ENCODE results near the gene RSF1.

RSF1 gene

GRCh38 chr11:77665240-77665965 lies 155.1 kb downstream of the RSF1 start:
- no peak for DNase-seq

DNA sequence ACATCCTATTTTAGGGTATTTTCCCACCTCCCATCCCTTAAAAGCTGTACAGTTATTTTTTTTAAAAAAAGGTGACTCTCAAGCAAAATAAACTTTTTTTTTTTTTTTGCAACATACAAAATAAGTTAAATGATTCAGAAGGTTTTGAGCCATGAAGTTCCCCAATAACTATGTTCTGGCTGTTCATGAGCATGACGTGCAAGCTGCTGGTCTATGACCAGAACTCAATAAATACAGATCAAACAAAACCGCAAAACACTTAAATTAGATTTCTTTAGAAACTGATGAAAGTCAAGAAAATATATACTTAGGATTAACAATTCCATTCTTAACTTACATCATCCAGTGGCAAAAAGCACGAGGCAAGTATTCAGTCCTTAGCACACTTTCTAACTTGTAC lies 158.9 kb downstream of the RSF1 start:
- DNase-seq, result no peak

DNA sequence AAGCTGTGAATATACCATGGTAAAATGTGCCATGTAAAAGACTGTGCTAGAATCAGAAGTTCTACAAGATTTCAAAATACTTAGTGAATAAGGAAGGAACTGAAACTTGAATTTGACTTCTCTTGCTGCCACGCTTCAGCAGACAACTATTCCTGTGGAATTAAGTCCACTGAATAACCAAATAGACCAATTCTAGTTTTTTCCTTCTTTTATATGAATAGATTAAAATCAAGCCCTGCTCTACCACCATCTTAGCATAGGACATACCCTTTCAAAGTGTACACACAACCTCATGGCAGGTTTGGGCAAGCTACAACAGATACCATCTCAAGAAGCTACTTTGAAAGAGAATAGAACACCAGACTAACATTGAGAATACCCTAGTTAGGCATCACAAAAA lies 159.6 kb downstream of the RSF1 start:
- peak in 1 of 2 experiments; percentile 13 for DNase-seq

- no peak for DNase-seq
These were observed 162.1 kb downstream of the RSF1 start for GRCh38 chr11:77658213-77659013.

- DNase-seq, result no peak
These were observed 164.2 kb downstream of the RSF1 start for GRCh38 chr11:77656362-77656761.

GRCh38 chr11:77654770-77655434 lies 165.6 kb downstream of the RSF1 start:
- no peak for DNase-seq

GRCh38 chr11:77650123-77650522 lies 170.4 kb downstream of the RSF1 start:
- DNase-seq, result no peak

DNA sequence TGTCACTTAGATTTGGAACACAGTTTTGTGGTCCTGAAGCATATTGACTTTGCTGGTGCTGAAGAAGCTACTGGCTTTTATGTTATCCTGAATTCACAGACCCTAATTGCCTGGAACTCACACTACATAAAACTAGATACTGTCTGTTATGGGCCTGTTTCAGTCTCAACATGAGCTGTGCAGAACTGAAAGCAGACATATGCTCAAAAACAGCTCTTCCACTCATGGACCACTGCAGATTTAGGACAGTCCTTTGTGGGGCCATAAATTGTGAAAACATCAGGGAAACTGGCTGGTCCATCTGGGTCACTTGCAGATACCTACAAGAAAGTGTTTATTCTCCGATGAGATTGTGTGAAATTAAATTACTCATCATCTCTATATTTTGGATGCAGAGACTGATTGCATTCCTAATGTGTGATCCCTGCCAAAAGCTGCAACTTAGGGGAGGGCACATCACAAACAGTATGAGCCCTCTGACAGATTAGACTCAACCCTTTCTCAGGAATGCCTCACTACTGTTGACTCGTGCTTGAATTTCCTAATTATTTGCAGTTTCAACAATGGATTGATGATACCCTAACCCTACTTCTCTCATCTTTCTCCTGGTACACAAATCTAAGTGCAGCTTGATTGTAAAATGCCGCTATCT lies 172.7 kb downstream of the RSF1 start:
- DNase-seq, result no peak

GRCh38 chr11:77644887-77645286 lies 175.6 kb downstream of the RSF1 start:
- no peak for DNase-seq

DNA sequence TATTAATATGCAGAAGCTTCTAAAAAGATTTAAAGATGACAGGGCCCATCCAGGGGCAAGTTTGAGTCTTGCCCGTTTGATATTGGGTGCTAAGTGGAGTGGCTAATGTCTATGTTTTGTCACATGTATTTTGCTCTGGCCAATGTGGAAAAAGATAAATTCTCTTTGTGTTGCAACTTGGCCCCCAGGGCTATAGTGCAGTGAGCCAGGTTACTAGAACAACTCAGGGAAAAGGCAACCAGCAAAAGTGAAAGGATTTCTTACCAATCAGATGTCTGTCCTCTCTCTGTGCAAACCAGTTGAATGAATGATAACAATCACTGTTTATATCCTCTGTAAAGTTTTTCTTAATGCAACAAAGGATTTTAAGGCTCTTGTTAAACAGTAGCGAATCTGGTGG lies 178.3 kb downstream of the RSF1 start:
- no peak for DNase-seq

DNA sequence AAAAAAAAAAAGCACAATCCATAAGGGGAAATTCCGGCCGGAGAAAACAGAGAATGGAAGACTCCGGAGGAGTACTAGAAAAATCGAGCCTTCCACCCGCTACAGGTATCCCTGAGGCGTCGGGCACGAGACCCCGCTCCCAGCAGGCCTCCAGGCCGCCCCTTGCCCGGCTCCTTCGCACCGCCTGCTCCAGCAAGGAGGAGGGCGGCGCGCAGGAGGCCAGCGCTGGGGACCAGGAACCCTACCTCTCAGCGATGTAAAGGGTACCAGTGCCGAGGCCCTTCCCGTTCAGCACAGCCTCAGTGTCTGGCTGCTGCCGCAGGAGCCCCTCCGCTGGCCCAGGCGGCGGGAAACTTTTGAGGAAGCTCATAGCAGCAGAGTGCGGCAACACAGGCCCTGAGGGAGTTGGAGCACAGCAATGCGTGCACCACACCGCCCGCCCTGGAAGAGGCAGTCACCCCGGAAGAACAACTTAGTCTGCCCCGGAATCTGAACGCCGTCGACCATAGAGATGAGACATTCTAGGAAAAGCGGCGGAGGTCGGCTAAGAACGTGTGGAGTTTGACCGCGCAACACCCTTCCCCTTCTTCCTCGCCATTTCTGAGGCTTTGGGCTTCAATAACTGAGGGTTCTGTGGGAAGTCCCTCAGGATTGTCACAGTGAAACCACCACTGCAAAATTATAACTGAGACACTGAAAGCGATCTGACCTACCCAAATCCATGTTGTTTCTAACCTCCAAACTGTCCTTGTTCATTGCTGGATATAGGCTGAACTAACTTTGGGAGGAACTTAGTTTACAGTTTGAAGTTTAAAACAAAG lies 183.0 kb downstream of the RSF1 start, which contains the start of gene CLNS1A:
CLNS1A (minus strand) TSS at position 450 of the 821 bp plus-strand sequence; CDS start at position 370, 80 bp downstream.
- peak; percentile 93 to 94 for DNase-seq

GRCh38 chr11:77636731-77637344 lies 183.7 kb downstream of the RSF1 start:
- peak; percentile 24 to 34 for DNase-seq

DNA sequence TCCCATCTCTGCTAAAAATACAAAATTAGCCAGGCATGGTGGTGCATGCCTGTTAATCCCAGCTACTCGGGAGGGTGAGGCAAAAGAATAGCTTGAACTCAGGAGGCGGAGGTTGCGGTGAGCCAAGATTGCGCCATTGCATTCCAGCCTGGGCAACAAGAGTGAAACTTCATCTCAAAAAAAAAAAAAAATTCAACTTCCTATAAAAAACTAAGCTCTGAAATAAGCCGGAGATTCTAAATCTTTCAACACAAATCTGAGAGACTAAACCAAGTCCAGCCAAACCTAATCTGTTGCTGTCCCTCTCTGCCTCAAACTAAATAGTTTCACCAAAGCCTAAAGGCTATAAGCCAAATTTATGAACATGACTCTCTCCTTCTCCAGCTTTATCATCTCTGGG lies 186.6 kb downstream of the RSF1 start:
- peak; percentile 71 to 76 for DNase-seq

DNA sequence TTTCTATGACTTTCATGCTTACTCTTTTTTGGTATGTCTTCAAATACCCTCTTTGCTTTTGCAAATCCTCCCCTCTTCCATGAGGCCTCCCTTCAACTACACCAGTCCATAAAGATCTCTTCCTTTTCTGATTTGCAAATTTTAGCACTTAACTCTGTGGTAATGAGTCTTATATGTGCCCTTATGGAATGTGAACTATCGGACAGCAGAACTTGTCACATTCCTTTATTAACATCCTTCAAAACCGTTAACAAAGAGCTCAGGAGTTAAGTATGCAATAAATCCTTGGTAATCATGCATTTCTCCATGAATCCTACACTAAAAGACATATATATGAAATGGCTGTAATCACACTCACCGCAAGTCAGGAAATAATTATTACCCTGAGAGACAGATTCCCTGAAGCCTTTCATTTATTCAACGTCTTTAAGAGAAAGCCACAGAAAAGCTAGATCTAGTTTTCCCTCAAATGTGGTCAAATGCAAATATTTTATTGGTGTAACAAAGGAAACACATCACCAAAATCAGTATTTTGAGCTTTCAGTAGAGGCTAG lies 190.3 kb downstream of the RSF1 start:
- no peak for DNase-seq

GRCh38 chr11:77619576-77620198 lies 200.8 kb downstream of the RSF1 start:
- peak; percentile 21 to 33 for DNase-seq

DNA sequence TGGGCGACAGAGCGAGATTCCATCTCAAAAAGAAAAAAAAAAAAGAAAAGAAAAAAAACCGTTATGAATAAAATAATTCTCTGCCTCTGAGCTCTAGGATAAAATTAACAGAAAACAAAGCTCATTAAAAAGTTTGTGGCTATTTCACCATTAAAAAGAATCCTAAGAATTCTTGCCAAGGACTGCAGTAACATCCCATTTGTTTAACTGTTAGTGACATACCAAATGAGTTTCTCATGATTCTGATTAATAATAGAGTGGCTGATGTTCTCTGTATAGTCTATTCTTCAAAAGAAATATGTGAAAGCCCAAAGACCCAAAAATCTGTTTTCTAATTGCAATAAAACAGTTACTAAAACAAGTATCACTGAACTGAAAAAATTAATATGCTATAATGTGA lies 202.6 kb downstream of the RSF1 start:
- no peak for DNase-seq

- no peak for DNase-seq
These were observed 208.6 kb downstream of the RSF1 start for GRCh38 chr11:77611921-77612320.
